Hepatocyte (in vitro differentiated cells): ENCODE results near the gene ADAD2.

ENCODE experiments used
- EZH2 ChIP-seq: fragments of 200-600 bp; sonication (generic); IDR thresholded peaks from 2 replicates; pipeline ENCODE4 v1.6.1; 2016; ENCODE audit warnings: antibody characterized with exemption, mild to moderate bottlenecking, borderline replicate concordance
- TF ChIP-seq, protein P1 (sequence below): fragments of 200-600 bp; sonication (generic); IDR thresholded peaks from 2 replicates; pipeline ENCODE4 v1.5.1; 2016; ENCODE audit warnings: antibody characterized with exemption, mild to moderate bottlenecking; ENCODE audit not compliant: poor library complexity

DNA sequence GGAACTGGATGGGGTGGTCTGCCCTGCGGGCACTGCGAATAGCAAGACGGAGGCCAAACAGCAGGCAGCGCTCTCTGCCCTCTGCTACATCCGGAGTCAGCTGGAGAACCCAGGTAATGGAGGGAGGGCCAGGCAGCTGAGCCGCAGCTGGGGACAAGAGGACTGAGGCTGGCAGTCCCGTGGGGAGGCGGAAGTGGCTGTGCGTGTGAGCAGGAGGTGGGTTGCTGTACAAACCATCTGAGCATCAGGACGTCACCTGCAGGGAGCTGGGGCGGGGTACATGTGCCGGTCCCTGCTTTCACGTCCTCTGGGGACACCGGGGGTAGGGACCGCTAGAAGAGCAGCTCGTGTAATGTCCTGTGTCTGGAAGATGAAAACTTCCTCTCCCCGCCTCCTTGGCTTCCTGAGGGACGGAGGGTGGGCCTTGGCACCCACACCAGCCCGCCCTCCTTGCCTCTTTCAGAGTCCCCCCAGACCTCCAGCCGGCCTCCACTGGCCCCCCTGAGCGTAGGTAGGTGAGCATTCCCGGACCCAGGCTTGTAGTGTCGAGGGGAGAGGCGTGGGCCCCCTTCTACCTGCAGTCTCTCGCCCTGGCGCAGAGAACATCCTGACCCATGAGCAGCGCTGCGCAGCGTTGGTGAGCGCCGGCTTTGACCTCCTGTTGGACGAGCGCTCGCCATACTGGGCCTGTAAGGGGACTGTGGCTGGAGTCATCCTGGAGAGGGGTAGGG lies 3.7 kb downstream of the ADAD2 start:
- TF ChIP-seq, protein P1, sequence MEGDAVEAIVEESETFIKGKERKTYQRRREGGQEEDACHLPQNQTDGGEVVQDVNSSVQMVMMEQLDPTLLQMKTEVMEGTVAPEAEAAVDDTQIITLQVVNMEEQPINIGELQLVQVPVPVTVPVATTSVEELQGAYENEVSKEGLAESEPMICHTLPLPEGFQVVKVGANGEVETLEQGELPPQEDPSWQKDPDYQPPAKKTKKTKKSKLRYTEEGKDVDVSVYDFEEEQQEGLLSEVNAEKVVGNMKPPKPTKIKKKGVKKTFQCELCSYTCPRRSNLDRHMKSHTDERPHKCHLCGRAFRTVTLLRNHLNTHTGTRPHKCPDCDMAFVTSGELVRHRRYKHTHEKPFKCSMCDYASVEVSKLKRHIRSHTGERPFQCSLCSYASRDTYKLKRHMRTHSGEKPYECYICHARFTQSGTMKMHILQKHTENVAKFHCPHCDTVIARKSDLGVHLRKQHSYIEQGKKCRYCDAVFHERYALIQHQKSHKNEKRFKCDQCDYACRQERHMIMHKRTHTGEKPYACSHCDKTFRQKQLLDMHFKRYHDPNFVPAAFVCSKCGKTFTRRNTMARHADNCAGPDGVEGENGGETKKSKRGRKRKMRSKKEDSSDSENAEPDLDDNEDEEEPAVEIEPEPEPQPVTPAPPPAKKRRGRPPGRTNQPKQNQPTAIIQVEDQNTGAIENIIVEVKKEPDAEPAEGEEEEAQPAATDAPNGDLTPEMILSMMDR = no peak
- no peak for TF ChIP-seq EZH2
